Stimulated activated CD4-positive, alpha-beta T cell treated with anti-CD3 and anti-CD28 coated beads, Interleukin-15, amount 100 ng/mL, for 1 hour (primary cell): ENCODE results near the gene IP6K2.

ENCODE experiments used
- DNase-seq, 2 donors: peaks; one replicate each; pipeline ENCODE4 v3.0.0-alpha.2; 2020; ENCODE audit warnings: low read depth in 1 of 2, low spot score in 1 of 2

IP6K2 gene

GRCh38 chr3:48641396-48641795, 75.6 kb downstream of the IP6K2 start:
- DNase-seq = no peak

- no peak for DNase-seq
Measured at GRCh38 chr3:48639944-48640606, 76.9 kb downstream of the IP6K2 start.
